CD4-positive, alpha-beta T cell treated with Interleukin-1 beta for 1 hour (primary cell): ENCODE data around the gene ETS2.
"Not testable (repeated sequence)": the region's sequence is repeated elsewhere in the genome, so short reads cannot be mapped to it uniquely, and the experiment has no call there.

Source experiments
- DNase-seq, 2 donors: peaks; one replicate each; pipeline ENCODE4 v3.0.0-alpha.2; 2020 to 2022

Gene ETS2

DNA sequence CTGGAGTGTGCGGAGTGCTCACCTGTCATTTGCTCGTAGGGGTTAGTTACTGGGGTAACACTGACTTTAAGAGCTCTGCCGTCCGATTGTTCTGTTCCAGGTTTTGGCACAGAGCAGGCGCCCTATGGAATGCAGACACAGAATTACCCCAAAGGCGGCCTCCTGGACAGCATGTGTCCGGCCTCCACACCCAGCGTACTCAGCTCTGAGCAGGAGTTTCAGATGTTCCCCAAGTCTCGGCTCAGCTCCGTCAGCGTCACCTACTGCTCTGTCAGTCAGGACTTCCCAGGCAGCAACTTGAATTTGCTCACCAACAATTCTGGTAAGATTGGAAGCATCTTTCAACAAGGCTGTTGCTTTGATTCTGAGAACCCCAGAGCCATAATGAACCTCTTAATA, 12.6 kb downstream of the ETS2 start:
- no peak for DNase-seq

DNA sequence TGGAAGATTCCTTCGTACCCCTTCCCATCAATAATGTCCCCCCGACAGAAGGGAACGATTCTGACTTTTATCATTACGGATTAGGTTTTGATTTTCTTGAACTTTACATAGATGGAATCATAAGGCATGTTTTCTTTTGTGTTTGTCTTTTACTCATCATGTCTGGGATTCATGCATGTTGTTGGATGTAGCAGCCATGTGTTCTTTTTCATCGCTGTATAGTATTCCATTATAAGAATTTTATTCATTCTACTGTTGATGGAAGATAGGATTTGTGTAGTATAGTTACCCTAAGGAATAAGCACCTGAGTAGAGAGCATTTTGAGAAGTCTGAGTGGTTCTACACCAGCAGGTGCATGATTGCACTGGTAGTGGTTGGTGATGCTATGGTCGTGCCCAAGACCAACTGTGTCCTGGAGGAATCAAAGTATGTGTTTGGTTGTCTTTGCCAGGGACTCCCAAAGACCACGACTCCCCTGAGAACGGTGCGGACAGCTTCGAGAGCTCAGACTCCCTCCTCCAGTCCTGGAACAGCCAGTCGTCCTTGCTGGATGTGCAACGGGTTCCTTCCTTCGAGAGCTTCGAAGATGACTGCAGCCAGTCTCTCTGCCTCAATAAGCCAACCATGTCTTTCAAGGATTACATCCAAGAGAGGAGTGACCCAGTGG, 13.5 kb downstream of the ETS2 start:
- DNase-seq = no peak

DNA sequence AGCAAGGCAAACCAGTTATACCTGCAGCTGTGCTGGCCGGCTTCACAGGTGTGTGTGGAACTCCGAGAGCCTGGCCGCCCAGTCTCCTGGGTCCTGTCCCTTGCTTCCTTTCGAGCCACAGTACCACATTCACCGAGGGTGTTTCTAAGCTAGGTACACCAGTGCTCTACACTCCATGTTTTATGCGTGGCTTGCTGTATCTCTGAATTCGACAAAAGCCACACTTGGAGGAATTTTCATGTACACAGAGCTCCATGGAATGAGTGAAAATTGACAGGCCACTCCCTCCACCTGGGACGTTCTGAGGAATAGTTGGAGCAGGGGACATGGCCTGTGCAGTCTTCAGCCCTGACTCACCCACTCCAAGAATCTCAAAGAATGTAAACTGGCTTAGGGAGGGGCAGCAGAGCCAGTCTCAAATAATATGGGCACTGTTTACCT, 14.0 kb downstream of the ETS2 start:
- no peak for DNase-seq

DNA sequence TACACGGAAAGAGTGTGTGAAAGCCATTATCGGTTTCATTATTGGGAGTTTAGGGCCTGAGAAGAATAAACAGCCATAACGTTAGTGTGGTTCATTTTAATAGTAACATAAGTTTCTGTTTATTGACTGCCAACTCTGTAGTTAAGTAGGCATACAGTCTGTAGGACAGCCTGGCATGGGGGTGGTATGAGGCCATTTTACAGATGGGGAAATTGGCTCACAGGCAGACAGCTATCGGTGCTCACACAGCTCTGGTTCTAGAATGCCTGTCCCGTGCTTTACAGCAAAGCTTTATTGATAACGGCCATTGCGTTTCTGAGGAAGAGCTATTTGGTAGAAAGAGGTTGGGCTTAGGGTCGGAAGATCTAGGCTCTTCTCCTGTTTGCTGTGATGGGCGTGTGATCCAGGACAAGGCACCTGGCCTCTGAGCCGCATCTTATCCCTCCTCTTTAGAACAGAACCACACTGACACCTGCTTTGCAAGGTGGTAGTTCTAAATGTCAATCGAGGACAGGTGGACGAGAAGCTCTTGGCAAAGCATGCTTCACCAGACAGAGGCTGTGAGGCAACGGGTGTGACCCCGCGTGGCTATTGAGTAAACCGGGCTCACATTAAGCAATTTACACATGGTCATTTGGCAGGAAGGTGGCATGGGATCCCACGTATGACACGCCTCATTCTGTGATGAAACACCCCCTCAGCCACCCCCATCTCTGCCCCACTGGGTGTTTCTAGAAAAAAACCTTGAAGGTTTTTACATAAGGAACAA, 14.9 kb downstream of the ETS2 start:
- DNase-seq = peak in 1 of 2 donors; percentile 63

DNA sequence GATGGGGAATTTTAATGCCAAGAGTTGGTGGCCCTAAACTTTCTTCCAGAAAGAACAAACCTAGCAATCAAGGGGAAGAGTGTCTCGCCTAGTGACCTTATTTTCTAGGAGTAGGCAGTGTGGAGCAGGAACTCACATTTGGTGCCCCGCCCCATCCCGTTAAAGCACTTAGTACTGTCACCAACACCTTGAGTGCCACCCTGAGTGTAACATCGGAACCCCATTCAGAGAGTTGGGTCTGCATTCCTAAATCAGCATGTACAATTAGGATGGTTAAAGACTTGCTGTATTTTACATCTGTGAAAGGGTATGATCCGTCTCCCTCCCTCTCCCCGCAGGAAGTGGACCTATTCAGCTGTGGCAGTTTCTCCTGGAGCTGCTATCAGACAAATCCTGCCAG, 15.5 kb downstream of the ETS2 start:
- DNase-seq = no peak

DNA sequence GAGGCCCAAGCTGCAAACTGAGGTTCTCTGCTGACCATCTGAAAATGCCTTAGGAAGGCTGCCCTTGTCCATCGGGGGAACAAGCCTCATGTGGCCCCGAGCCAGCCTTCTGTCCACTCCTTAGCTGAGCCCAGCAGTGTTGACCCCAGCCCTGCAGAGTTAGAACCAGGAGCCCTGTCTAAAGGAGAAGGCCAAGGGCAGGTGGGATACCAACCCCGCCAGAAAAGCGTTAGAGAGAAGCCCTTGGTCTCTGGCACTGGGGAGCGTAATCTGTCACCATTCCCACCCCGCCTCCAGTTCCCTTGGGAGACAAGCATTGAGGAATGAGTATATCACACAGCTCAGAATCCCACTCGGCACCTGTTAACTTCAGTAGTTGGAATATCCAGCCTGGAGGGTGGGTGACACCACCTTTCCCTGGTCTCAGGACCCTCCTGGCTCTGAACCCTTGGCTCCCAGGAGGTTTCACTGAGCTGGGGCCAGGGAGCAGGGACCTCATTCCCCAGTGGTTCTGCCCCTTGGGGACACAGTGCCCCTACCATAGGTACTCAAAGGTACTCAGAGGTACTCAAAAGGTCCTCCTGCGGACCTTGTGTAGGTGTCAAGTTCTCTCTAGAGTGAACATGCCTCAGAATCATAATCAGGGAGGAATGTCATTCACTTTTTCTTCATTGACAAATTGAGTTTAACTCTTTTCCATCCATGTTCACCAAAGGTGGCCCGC, 16.4 kb downstream of the ETS2 start:
- no peak for DNase-seq

DNA sequence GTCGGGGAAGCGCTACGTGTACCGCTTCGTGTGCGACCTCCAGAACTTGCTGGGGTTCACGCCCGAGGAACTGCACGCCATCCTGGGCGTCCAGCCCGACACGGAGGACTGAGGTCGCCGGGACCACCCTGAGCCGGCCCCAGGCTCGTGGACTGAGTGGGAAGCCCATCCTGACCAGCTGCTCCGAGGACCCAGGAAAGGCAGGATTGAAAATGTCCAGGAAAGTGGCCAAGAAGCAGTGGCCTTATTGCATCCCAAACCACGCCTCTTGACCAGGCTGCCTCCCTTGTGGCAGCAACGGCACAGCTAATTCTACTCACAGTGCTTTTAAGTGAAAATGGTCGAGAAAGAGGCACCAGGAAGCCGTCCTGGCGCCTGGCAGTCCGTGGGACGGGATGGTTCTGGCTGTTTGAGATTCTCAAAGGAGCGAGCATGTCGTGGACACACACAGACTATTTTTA, 17.1 kb downstream of the ETS2 start:
- DNase-seq = no peak

DNA sequence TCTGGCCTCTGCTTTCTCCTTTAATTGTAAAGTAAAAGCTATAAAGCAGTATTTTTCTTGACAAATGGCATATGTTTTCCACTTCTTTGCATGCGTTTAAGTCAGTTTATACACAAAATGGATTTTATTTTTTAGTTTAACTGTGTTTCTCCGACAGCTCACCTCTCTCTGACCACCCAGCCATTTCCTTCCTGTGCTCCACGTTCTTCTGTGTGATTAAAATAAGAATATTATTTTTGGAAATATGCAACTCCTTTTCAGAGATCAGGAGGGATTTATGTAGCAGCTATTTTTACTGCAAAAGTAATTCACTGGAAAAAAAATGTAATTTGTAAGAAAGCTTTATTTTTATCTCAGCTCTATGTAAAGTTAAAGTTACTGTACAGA, 18.0 kb downstream of the ETS2 start:
- DNase-seq = no peak

DNA sequence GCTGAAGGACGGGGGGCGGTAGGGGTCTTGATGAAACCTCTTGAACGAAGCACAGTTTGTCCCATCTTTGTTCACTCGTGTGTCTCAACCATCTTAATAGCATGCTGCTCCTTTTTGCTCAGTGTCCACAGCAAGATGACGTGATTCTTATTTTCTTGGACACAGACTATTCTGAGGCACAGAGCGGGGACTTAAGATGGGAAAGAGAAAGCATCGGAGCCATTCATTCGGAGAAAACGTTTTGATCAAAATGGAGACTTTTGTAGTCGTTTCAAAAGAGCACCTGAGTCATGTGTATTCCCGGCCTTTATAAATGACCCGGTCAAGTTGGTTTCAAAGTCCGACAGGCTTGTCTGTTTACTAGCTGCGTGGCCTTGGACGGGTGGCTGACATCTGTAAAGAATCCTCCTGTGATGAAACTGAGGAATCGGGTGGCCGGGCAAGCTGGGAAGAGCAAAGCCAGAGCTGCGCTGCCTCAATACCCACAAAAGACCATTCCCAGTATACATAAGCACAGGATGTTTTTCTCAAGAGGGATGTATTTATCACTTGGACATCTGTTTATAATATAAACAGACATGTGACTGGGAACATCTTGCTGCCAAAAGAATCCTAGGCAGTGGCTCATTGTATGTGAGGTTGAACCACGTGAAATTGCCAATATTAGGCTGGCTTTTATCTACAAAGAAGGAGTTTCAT, 18.5 kb downstream of the ETS2 start:
- DNase-seq = no peak

DNA sequence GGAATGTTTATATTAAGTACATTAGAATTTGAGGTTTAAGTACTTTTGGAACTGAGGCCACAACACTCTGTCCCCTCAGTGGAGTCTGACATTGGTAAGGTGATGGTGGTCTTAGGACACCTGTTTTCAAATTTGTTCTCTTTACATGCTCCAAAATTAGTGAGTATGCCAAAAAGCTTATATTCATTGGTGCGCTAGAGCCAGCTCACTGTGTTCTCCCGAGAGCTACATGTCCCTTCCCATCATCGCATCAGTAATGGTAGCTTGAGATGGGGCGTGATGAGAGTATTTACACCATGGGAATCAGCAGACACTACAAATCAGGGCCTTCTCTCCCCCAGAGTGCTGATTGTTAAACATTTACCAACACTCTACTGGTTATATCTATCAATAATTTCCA, 19.5 kb downstream of the ETS2 start:
- no peak for DNase-seq

DNA sequence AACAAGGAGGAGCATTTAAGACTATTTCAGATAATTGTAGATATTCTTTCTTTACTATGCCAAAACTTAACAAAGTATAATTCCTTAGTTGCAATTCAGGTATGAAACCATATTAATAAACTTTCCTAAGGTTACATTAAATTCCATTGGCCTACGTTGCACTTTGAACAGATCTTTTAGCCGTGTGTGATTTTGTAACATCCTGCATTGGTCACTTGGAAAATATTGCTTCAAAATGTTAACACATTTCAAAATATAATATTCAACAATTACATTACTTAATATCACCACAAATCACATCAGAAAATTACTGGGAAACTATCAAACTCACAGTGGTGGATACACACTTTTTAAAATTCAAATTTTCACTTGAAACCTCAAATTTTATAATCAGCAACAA, 20.2 kb downstream of the ETS2 start:
- DNase-seq = no peak

DNA sequence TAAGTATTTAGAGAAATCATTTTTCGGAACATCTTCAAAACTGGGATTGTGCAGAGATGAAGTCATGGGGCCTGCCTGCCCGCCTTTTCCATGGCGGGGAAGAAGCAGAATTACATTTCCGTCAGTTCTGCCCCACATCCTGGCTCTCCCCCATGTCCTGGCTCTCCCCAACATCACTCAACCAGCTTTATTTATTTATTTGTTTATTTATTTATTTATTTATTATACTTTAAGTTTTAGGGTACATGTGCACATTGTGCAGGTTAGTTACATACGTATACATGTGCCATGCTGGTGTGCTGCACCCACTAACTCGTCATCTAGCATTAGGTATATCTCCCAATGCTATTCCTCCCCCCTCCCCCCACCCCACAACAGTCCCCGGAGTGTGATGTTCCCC, 22.4 kb downstream of the ETS2 start:
- not testable (repeated sequence) for DNase-seq

DNA sequence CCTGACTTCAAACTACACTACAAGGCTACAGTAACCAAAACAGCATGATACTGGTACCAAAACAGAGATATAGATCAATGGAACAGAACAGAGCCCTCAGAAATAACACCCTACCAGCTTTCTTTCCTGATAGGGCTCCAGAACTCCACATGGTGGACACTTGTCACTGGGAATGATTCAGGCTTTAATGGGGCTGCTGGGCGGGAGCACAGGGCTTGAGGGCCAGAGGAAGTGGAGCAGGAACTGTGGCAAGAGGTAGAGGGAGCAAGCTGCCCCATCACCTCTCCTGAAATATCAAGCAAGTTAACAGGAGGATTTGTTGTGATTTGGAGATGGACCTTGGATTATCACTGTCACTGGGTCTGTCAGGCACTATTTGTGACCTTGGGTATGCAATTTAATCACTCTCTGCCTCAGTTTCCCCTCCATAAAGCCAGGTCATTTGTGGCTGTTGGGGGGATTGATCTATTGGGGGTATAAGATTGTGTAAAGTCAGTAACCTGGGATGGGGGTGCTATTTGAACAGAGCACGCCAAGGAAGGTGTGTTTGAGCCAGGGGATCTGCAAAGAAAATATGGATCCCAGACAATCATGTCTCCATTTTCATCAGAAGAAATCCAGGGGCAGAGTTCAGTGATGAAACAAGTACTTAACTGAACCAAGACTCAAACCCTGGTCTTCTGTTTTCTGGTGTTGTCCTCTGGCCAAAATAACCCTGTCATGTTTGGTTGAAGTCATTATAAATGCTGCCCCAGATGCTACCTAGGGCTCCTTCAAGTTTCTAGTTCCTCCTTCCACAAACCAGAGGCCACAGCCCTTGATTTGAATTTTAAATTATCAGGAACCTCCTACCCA, 25.2 kb downstream of the ETS2 start:
- DNase-seq = peak in 1 of 2 donors; percentile 19

DNA sequence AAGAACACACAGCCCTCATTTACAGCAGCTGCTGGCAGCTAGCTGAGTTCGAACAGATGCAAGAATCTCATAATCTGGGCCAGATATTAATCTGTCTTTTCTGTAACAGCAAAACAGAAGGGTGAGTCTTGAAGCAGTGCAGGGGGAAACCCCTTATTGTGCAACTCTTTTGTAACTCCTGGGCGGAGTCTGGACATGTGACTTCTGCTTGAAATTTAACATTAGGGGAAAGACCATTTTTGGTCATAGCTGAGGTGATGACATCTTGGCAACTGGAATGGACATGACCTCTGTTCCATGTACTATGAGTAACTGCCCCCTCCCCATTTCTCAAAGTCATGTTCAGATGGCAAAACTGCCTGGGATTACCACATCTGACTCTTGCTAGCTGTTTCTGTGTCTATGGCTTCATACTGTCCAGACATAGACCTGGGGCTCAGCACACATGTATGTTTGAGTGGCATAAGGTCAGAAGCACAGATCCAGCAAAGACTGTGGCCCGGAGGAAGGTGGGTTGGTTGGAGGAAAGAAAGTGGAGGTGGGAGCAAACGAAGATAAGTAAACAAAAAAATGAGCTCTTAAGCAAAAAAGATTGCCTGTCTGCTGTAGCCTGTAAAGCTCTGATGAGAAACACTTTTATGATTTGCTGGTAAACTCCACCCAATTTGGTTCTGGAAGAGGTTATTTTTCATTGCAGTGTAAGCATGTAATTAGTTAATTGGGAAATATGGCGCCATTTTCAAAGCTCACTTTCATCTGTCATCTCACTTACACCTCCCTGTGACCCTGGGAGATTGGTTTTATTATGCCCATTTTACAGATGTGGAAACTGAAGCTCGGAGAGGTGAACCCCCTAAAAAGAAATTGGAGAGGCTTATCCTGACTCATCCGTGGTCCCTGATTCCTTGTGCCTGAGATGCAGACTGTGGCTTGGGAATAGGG, 26.1 kb downstream of the ETS2 start:
- peak; percentile 58 to 82 for DNase-seq

DNA sequence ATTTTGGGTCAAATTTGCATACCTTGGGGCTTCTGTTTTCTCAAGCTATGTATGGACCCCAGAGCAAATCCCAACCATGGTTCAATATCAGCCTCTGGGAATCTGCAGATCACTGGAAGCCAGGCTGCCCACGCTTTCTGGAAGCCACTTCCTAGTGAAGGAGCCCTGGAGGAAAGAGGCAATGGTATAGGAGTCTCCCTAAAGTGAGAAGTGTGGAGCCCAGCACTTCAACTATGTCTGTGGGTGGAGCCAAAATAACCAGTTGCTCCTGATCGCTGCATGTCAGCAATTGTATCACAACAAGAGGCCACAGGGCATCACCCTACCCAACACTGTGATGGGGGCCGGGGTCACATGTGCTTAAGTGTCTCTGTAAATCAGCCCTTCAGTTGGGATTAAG, 26.9 kb downstream of the ETS2 start:
- no peak for DNase-seq

DNA sequence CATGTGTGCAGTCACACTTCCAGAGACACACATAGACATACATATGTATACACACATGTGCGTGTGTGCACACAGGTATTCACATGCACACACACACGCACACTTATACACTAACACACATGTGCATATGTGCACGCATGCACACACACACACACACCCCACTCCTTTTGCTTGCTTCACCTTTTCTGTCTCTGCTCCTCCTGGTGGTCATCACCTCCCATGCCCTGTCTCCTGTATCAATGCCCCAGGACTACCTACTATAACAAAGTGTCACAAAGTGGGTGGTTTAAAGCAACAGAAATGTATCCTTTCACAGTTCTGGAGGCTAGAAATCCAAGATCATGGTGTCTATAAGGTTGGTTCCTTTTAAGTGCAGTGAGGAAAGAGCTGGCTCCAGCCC, 27.4 kb downstream of the ETS2 start:
- DNase-seq = no peak

DNA sequence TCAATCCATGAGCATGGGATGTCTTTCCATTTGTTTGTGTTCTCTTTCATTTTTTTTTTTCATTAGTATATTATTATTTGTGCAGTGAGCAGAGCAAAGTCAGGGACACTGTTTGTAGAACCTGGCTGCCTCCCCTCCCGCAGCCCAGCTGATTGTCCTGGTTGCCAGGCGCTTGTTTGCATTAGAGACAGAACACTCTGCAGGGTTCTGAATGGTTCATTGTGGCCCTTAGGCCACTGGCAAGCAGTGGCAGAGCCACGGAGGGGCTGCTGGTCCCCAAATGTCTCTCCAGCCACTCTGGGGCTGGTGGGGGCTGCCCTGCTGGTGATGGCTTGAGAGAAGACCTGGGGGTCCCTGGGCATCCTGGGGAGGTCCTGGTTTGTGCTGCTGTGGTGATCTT, 29.0 kb downstream of the ETS2 start:
- DNase-seq = no peak

DNA sequence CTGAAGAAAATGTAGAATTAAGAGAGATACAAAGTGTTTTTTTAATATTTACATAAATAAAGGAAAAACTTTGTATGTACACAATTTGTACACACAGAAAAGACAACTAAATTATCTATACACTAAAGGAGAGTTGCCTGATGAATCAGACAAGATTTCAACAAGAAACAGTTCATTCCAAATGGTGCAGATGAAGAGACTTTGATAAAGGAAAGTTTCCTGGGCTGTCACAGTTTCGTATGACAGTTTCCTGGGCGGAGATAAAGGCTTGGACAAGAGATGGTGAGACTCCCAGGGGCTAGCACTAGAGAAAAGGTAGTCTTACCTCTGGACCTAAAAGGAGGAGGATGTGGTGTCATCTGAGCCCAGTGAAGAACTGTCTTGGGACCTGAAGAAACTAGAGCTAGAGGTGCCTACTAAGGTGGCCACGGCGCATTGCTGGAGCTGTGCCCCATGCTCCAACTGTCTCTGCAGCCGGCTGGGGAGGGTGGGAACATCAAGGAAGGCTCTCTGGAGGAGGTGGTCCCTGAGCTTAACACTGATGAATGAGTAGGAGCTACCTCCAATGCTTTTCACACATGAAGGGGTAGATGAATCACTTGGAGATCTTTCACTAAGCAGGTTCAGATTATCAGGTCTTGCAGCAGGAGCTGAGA, 32.2 kb downstream of the ETS2 start:
- DNase-seq = no peak

DNA sequence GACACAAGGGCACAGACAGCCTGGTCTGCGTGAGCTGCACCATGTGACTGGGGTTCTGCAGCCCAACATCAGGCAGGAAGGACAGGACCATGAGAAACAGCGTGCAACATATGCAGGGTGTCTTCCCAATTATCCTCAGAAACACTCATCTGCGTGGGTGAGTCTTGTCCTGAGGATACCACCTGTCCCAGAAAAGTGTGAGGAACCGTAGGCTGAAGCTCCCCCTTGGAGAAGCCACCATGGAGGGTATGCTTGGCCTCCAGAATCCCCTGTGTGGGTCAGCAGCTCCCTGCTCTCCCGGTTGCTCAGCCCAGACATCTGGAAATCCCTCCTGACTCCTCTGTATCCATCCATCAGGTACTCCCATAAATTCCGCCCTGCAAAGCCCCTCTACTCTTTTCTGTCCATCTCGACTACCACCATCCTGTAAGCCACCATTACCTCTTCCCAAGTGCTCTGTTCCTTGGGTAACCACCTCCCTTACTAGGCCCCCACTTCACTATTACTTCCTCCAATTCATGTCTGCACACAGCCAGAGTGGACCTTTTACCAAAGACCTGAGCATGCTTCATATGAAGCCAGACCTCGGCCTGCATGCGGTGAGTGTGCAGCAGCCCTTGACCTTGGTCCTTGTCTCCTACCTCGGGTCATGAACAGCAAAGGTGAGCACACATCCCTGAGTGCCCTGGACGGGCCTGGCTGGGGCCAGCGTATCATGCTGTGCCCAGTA, 33.0 kb downstream of the ETS2 start:
- DNase-seq = no peak
